Heart right ventricle (tissue), 16 donors: ENCODE data around the gene LYST. TPM values are rescaled to one million over a fixed set of nuclear protein-coding genes. Genes with fewer than 3 reads are reported as not detected.

Experiments used
- ATAC-seq, 8 donors: fragments of 200-7000 bp; cut with Tn5 transposase; one replicate each; pipeline ENCODE4 v1.9.1; 2020; ENCODE audit warnings: mild to moderate bottlenecking in 8 of 8, moderate library complexity in 8 of 8, moderate number of reproducible peaks in 1 of 8
- DNase-seq, 2 donors: peaks; one replicate each; pipeline ENCODE4 v3.0.0-alpha.2; 2020
- H3K27ac ChIP-seq, 10 donors: fragments of 200-600 bp; sonication (generic) in 2 of 10; one replicate each; pipeline versions ENCODE4 v1.5.0 to v1.8.0; 2020 to 2022; ENCODE audit warnings: mild to moderate bottlenecking in 3 of 10
- H3K27me3 ChIP-seq, 7 donors: fragments of 200-600 bp; one replicate each; pipeline ENCODE4 v1.8.0; 2021 to 2022; ENCODE audit warnings: mild to moderate bottlenecking in 2 of 7
- H3K36me3 ChIP-seq, 9 donors: fragments of 200-600 bp; sonication (generic) in 1 of 9; one replicate each; pipeline versions ENCODE4 v1.5.0 to v1.8.0; 2020 to 2022; ENCODE audit warnings: mild to moderate bottlenecking in 2 of 9
- H3K4me1 ChIP-seq, 9 donors: fragments of 200-600 bp; sonication (generic) in 1 of 9; one replicate each; pipeline versions ENCODE4 v1.5.0 to v1.8.0; 2020 to 2022; ENCODE audit warnings: mild to moderate bottlenecking in 4 of 9
- H3K4me3 ChIP-seq, 10 donors: fragments of 200-600 bp; sonication (generic) in 2 of 10; one replicate each; pipeline versions ENCODE4 v1.5.0 to v1.8.0; 2020 to 2022; ENCODE audit warnings: mild to moderate bottlenecking in 7 of 10, moderate library complexity in 2 of 10
- H3K9me3 ChIP-seq, 11 donors: fragments of 200-600 bp in 10 of 11; sonication (generic) in 2 of 11; one replicate each; pipeline versions ENCODE4 v1.5.0 to v1.8.0; 2013 to 2022; ENCODE audit warnings: mild to moderate bottlenecking in 2 of 11, control low read depth in 1 of 11, moderate library complexity in 1 of 11
- WGBS, 2 donors: extraction: QIAGEN DNeasy Blood & Tissue Kit; methylation state at CpG; one replicate each; pipeline ENCODE4 v1.1.7; 2013; ENCODE audit warnings: inconsistent platforms in 1 of 2; 5-methylcytosine and 5-hydroxymethylcytosine counted together
- intact Hi-C, 10 donors: fragments of 100-400 bp; cut with DNase I; formaldehyde crosslinking; loops; one replicate each; pipeline versions ENCODE4 v1.11.1 to v1.14.2; 2022
- polyA plus RNA-seq, 2 donors: library from polyadenylated mRNA; stranded (reverse); fragments of 200-250 nt; gene quantifications; one replicate each; pipeline ENCODE4 v1.2.3, GENCODE V29; 2013
- total RNA-seq, 10 donors: library from RNA; stranded (reverse); fragmentation: NEBNext Ultra II Directional in 3 of 10; extraction: Animal tissue kit (Norgen Biotek cat#: 25700) in 3 of 10; gene quantifications; one replicate each; pipeline versions ENCODE4 v1.2.1 to v1.2.4, GENCODE V29; 2021 to 2023
- TF ChIP-seq, protein P1 (sequence below), 9 donors: fragments of 200-600 bp; sonication (generic) in 2 of 9; IDR thresholded peaks; one replicate each; pipeline versions ENCODE4 v1.5.0 to v1.8.0; 2021 to 2022; ENCODE audit warnings: antibody characterized with exemption in 9 of 9, mild to moderate bottlenecking in 5 of 9, moderate library complexity in 1 of 9
- donor health status: Arrhythmogenic right ventricular cardiomyopathy.
- donor health status: ischemic (EF 13 %, LVEDD 7.1; RV severe dilation, severe dysfunction).
- donor health status: healthy with polysubstance abuse.
- donor health status: DM: no; HTN: yes; CAD: no.
- donor health status: DM: no; HTN: no; CAD: no.
- donor health status: ischemic (EF 25% LVEDD 6.9; RV normal size, moderate dysfunction).
- donor health status: ischemic (EF 25% LVEDD 5.7; RV mildly dilated, moderate dysfunction).
- donor health status: healthy.
- donor health status: DM: yes; HTN: yes; CAD: no.
- donor health status: Ischemic cardiomyopathy.
- donor health status: ischemic (EF 35%, LVEDD 5.7; RV mildly dilated, moderate dysfunction).
- donor health status: nonischemic (EF 11% LVEDD 7.7; RV severe dilation, severe dysfunction).
- donor health status: DM: yes; HTN: yes; CAD: no.
- donor health status: PGD.
- donor health status: ischemic (EF 29% LVEDD 5.4; RV normal size, mild dysfunction).
- donor health status: nonischemic (EF 23%, LVEDD 6.1; RV moderate dilation, normal function).

The LYST gene
- total and polyA plus RNA-seq, 12 donors: 3.3 to 13.6 (median 10.5) TPM

DNA sequence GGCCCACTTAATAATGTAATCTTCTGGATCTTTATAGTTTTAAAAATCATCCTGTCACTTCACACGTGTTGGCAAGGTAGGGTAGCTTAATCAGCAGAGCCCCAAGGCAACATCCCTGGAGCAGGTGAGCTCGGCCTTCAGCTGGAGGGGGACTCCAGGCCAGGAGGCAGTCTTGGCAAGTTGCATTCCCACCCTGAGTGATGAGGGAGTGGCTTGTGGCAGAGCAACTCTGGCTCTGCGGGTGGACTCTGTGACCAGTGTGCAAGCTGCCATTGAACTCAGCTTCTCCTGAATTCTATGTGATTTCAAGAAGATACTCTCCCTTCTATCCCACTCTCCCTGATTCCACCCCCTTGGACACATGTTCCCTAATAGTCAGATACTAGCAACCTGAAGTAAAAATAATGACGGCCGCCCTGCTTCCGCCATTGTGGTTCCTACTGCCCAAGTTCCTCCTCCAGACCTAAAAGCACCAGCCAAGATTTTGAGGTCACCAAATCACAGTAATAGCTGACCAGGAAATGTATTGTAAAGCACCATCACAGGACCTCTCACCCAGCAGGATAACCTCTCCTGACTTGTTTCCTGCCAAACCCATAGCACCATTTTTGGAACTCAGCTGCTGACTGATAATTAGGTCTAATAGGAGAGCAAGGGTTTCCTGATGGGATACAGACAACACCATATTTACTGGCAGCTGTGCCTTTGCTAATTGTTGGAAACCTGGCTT, 11.5 kb upstream of the LYST start:
- Histone ChIP-seq H3K9me3 (no peaks in the 10 kb centered on the region), H3K4me3 (peak overlapping the region in 1 of 10 donors; percentile 6), H3K27ac (peak overlapping the region in 8 of 10 donors; percentile 4 to 64 (median 39)), H3K27me3 (no peaks in the 10 kb centered on the region), H3K36me3 (no peaks in the 10 kb centered on the region), H3K4me1 (peaks cover 0 to 82% (median 20%) of the 10 kb centered on the region in 9 donors)
- DNase-seq (peak in 1 of 2 donors; percentile 27), ATAC-seq (peak; percentile 66 to 81 (median 70))
- WGBS, 2 donors: 48 to 59% methylated on average over 6 of the region's 6 CpGs
- TF ChIP-seq, protein P1, sequence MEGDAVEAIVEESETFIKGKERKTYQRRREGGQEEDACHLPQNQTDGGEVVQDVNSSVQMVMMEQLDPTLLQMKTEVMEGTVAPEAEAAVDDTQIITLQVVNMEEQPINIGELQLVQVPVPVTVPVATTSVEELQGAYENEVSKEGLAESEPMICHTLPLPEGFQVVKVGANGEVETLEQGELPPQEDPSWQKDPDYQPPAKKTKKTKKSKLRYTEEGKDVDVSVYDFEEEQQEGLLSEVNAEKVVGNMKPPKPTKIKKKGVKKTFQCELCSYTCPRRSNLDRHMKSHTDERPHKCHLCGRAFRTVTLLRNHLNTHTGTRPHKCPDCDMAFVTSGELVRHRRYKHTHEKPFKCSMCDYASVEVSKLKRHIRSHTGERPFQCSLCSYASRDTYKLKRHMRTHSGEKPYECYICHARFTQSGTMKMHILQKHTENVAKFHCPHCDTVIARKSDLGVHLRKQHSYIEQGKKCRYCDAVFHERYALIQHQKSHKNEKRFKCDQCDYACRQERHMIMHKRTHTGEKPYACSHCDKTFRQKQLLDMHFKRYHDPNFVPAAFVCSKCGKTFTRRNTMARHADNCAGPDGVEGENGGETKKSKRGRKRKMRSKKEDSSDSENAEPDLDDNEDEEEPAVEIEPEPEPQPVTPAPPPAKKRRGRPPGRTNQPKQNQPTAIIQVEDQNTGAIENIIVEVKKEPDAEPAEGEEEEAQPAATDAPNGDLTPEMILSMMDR (IDR thresholded peaks at IDR 0.05): no peak
- intact Hi-C loops: loop anchor here in 1 of 10 donors (10.0 kb wide), 1 partner anchor 87 kb away; no protein-coding TSS in a partner anchor

DNA sequence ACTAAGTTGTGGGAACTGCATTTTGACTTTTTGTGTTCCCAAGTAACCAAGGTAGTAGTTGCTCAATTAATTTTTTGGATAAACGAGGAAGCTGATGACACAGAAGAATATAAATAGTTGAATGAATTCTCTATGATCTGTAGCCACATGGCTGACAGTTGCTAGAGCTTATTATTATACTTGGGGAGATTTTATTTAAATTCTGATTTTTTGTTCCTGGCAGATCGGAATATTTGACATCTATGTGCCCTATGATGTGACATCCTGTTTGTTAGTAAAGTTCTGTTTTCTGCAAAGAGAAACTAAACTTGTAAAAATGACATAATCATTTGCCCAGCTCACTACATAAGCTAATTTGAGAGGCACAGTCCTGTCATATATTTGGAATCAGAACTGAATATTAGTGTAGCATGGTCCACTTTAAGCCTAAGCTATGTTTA, 9.7 kb upstream of the LYST start:
- no peaks in the 10 kb centered on the region for H3K27me3 ChIP-seq
- ATAC-seq (no peak), DNase-seq (no peak)
- no peaks in the 10 kb centered on the region for H3K36me3 ChIP-seq
- TF ChIP-seq, protein P1 (IDR thresholded peaks at IDR 0.05): no peak
- no peaks in the 10 kb centered on the region for H3K9me3 ChIP-seq
- 68 to 74% methylated on average over 2 of the region's 2 CpGs for WGBS, 2 donors
- H3K4me3 ChIP-seq: no peak overlapping the region
- peak overlapping the region in 1 of 10 donors; percentile 59 for H3K27ac ChIP-seq
- intact Hi-C loops: loop anchor here in 1 of 10 donors (10.0 kb wide), 1 partner anchor 88 kb away; no protein-coding TSS in a partner anchor
- H3K4me1 ChIP-seq: peaks cover 0 to 70% (median 13%) of the 10 kb centered on the region in 9 donors

DNA sequence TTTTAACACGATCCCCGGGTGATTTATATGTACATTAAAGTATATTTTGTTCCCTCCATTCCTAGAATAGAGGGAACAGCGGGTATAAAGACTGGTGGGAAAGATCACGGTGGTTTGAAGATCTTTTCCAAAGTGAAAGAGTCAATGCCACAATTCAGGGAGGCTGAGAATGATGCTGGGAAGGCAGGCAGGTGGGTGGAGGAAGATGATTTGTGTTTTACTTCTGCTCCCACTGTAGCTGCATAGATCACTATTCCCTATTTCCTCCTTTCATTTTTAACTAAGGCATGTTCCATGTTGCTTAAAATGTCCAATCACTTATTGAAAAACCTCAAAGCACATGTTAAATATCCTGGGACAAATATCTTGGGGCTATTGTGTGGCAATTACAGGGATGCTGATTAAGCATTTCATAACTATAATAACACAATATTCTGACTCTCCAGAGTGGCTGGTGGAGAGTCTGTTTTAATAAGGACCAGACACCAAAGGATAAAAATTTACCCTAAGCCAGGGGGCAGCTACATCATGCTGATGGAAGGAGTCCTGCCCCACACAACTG, 8.4 kb upstream of the LYST start:
- WGBS, 2 donors: 86 to 87% methylated on average over 4 of the region's 4 CpGs

DNA sequence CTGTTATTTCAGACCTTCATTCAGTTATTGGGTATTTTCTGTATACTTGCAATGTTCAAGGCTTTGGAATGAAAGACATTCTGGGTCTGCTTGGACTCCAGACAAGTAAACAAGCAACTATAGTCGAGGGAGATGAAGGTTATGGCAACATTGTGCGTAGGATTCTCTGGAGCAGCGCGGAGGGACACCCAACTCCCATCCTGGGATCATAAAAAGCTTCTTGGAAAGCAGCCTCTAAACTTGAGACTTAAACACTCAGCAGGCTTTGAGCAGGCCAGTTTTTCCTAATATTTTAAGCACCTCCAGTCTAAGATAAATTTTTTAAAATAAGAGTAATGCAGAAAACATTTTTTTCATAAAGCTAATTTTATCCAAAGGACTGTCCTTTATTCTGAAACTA, 7.6 kb upstream of the LYST start:
- no peak for ATAC-seq
- intact Hi-C loops: loop anchor here in 1 of 10 donors (10.0 kb wide), 1 partner anchor 91 kb away; no protein-coding TSS in a partner anchor

More for the DNA sequence above, 8.4 kb upstream of the LYST start:
- ATAC-seq: no peak
- Histone ChIP-seq H3K9me3 (no peaks in the 10 kb centered on the region), H3K4me1 (peaks cover 0 to 57% (median 13%) of the 10 kb centered on the region in 9 donors), H3K4me3 (no peak overlapping the region), H3K36me3 (no peaks in the 10 kb centered on the region), H3K27ac (peak overlapping the region in 1 of 10 donors; percentile 59), H3K27me3 (no peaks in the 10 kb centered on the region)
- DNase-seq: no peak
- TF ChIP-seq, protein P1 (IDR thresholded peaks at IDR 0.05): no peak
- intact Hi-C loops: loop anchor here in 1 of 10 donors (10.0 kb wide), 1 partner anchor 90 kb away; no protein-coding TSS in a partner anchor

More for the DNA sequence above, 7.6 kb upstream of the LYST start:
- TF ChIP-seq, protein P1 (IDR thresholded peaks at IDR 0.05): no peak
- 66 to 74% methylated on average over 4 of the region's 4 CpGs for WGBS, 2 donors
- DNase-seq: no peak
- H3K36me3 ChIP-seq: no peaks in the 10 kb centered on the region
- no peak overlapping the region for H3K27ac ChIP-seq
- H3K27me3 ChIP-seq: no peaks in the 10 kb centered on the region
- peaks cover 0 to 50% (median 8%) of the 10 kb centered on the region in 9 donors for H3K4me1 ChIP-seq
- no peaks in the 10 kb centered on the region for H3K9me3 ChIP-seq
- H3K4me3 ChIP-seq: no peak overlapping the region
